Thoracic aorta endothelial cell (primary cell): ENCODE data around the gene LRRC37A3. TPM values are rescaled to one million over a fixed set of nuclear protein-coding genes. Genes with fewer than 3 reads are reported as not detected.

Experiments used
- small RNA-seq: library from RNA; depleted of rRNA; stranded (forward); fragments of <200 nt; gene quantifications from one replicate; pipeline ENCODE3, GENCODE V24; 2012
- total RNA-seq: library from RNA; depleted of rRNA; stranded (reverse); fragments of >200 nt; gene quantifications from 2 replicates; pipeline ENCODE4 v1.2.3, GENCODE V29; 2012

Gene LRRC37A3
- total RNA-seq, result 8.1 and 13.3 TPM in 2 replicates

GRCh38 chr17:64919289-64920025 is at the start of gene LRRC37A3:
TSS of gene LRRC37A3 (minus strand) at chr17:64919478. CDS start at chr17:64897257, 22,221 bp downstream.

Small RNA genes lying within 50 kb of the gene (small RNA-seq; reads per million reads assigned to genes)
- gene AC037487.3 (not detected), gene AC103810.6 (not detected), gene AC103810.7 (not detected), gene RDM1P4 (not detected), gene RN7SL404P (not detected), gene RNU7-115P (not detected)

Other genes with a start within 250 kb of the LRRC37A3 start
- gene GNA13, start 137.3 kb upstream of the LRRC37A3 start, total RNA-seq, result 82.7 and 98.3 TPM in 2 replicates
- gene RGS9, start 217.9 kb upstream of the LRRC37A3 start, total RNA-seq, result 1.1 and 1.4 TPM in 2 replicates